Osteoblast (primary cell): ENCODE results near the gene CYP27B1. TPM values are rescaled to one million over a fixed set of nuclear protein-coding genes. Genes with fewer than 3 reads are reported as not detected.

Source experiments
- DNase-seq: peaks from one replicate; pipeline ENCODE4 v3.0.0; 2011; ENCODE audit warnings: low spot score, mixed read lengths; ENCODE audit not compliant: insufficient read length; ENCODE audit errors: missing footprints
- H2AFZ ChIP-seq: 2 replicates; pipeline ENCODE4 v1.6.0; 2011; ENCODE audit warnings: mild to moderate bottlenecking, low read length
- H3K27ac ChIP-seq: 2 replicates; pipeline ENCODE4 v1.5.1; 2011; ENCODE audit warnings: mild to moderate bottlenecking, low read depth, low read length, moderate library complexity
- H3K27me3 ChIP-seq: 2 replicates; pipeline ENCODE4 v1.6.0; 2012; ENCODE audit warnings: mild to moderate bottlenecking, control low read depth, inconsistent platforms, low read length, moderate library complexity; ENCODE audit not compliant: insufficient read depth
- H3K36me3 ChIP-seq: 2 replicates; pipeline ENCODE4 v1.5.1; 2011; ENCODE audit warnings: mild to moderate bottlenecking, low read length, control low read depth, moderate library complexity; ENCODE audit not compliant: insufficient read depth
- H3K4me1 ChIP-seq: 2 replicates; pipeline ENCODE4 v1.5.1; 2011; ENCODE audit warnings: mild to moderate bottlenecking, low read length, control low read depth, moderate library complexity; ENCODE audit not compliant: insufficient read depth
- H3K4me2 ChIP-seq: 2 replicates; pipeline ENCODE4 v1.6.0; 2011; ENCODE audit warnings: mild to moderate bottlenecking, low read length; ENCODE audit not compliant: insufficient read depth
- H3K4me3 ChIP-seq: fragments of 200-600 bp; sonication (generic); 3 replicates; pipeline ENCODE4 v1.5.1; 2012; ENCODE audit warnings: mild to moderate bottlenecking, low read length, inconsistent platforms; ENCODE audit not compliant: insufficient read depth
- H3K79me2 ChIP-seq: 2 replicates; pipeline ENCODE4 v1.6.0; 2012; ENCODE audit warnings: mild to moderate bottlenecking, low read length, control low read depth, inconsistent platforms; ENCODE audit not compliant: insufficient read depth
- H3K9me3 ChIP-seq: 2 replicates; pipeline ENCODE4 v1.5.1; 2011; ENCODE audit warnings: low read depth, low read length, control low read depth
- H4K20me1 ChIP-seq: 2 replicates; pipeline ENCODE4 v1.6.0; 2012; ENCODE audit warnings: mild to moderate bottlenecking, low read length, control low read depth; ENCODE audit not compliant: insufficient read depth
- total RNA-seq: library from RNA; depleted of rRNA; stranded (reverse); fragments of >200 nt; gene quantifications from 2 replicates; pipeline ENCODE4 v1.2.3, GENCODE V29; 2012
- TF ChIP-seq, protein P1 (sequence below): IDR thresholded peaks from 2 replicates; pipeline ENCODE4 v1.5.1; 2011; ENCODE audit warnings: mild to moderate bottlenecking, low read depth, low read length, moderate library complexity; ENCODE audit errors: extremely low read depth

Gene CYP27B1
- total RNA-seq, 1 donor: 0.36 TPM

DNA sequence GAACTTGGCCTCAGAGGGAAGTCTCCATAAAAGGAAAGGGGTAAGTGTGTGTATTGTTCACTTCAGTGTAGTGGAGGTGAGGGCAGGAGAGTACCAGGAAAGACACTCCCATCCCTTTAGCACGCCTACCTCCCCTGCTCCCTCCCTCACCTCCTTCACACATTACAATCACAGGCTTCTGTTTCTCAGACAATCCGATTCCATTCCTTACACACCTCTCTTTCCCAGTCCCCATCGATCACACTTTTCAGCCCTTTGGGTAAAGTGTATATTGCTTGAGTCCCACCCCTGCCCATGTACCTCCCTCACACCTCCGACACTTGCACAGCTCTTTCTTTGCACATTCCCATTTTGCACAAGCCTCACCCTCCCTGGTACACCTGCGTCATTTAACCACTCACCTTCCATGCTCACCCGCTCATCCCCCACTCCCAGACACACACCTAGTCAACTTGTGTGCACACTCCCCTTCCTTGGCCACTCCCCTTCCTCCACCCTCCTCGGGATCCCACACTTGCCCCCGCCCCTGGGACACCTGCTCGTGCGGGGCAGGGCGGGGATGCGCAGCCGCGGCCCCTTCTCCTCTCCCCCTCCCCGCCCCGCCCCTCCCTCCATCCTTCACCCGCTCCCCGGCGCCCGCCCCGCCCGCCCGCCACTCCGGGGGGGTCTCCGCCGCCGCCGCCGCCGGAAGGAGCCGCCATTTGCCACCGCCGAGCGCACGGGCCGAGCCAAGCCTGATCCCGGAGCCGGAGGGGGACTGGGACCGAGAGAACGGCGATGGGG is 12.3 kb downstream of the CYP27B1 start, which contains the start of gene MARCHF9:
Gene MARCHF9 (plus strand): TSS at position 693 of the 783 bp plus-strand sequence. CDS start 426 bp downstream, outside the sequence.
- Histone ChIP-seq H2AFZ (no peak within 1 kb of the TSS), H3K4me2 (peak within 1 kb of the TSS; percentile 58), H3K4me3 (peak within 1 kb of the TSS; percentile 49), H3K79me2 (peaks cover 26% of the 10 kb centered on the region), H3K9me3 (no peaks in the 10 kb centered on the region), H3K4me1 (peaks cover 16% of the 10 kb centered on the region), H3K36me3 (peaks cover 13% of the 10 kb centered on the region), H4K20me1 (no peaks in the 10 kb centered on the region), H3K27me3 (peaks cover 49% of the 10 kb centered on the region), H3K27ac (no peak within 1 kb of the TSS)
- peak; percentile 83 for DNase-seq
- TF ChIP-seq, protein P1, sequence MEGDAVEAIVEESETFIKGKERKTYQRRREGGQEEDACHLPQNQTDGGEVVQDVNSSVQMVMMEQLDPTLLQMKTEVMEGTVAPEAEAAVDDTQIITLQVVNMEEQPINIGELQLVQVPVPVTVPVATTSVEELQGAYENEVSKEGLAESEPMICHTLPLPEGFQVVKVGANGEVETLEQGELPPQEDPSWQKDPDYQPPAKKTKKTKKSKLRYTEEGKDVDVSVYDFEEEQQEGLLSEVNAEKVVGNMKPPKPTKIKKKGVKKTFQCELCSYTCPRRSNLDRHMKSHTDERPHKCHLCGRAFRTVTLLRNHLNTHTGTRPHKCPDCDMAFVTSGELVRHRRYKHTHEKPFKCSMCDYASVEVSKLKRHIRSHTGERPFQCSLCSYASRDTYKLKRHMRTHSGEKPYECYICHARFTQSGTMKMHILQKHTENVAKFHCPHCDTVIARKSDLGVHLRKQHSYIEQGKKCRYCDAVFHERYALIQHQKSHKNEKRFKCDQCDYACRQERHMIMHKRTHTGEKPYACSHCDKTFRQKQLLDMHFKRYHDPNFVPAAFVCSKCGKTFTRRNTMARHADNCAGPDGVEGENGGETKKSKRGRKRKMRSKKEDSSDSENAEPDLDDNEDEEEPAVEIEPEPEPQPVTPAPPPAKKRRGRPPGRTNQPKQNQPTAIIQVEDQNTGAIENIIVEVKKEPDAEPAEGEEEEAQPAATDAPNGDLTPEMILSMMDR: no peak

DNA sequence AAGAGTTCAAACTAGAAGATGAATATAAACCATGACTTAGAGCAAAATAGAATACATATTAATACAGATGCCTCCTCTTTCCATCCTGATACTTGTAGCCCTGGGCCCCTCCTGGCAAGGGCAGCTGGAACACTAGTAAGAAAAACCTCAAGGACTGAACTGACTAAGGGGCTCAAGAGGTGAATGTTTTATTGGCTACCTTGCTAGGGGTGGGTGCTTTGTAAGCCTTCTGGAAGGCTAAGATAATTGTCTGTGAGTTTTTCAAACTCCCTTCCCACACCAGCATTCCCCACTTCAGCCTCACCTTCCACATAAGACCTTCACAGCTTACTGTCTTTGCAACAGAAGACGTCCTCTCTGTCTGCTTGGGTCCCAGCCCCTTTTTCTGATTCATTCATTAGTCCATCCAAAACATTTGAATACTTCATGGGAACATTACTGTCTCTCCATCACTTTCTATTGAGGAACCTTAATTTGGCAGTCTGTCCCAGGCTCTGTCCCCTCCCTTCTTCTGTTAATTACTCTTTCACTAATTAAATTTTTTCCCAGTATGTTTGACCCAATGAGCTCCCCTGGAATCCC is 13.0 kb downstream of the CYP27B1 start:
- Histone ChIP-seq H3K36me3 (peaks cover 20% of the 10 kb centered on the region), H3K4me1 (peaks cover 16% of the 10 kb centered on the region), H3K27me3 (peaks cover 49% of the 10 kb centered on the region), H3K4me2 (no peak overlapping the region), H2AFZ (no peak overlapping the region), H3K27ac (no peak overlapping the region), H3K79me2 (peaks cover 34% of the 10 kb centered on the region), H4K20me1 (no peaks in the 10 kb centered on the region), H3K4me3 (no peak overlapping the region), H3K9me3 (no peaks in the 10 kb centered on the region)
- TF ChIP-seq, protein P1: no peak
- peak; percentile 82 for DNase-seq

DNA sequence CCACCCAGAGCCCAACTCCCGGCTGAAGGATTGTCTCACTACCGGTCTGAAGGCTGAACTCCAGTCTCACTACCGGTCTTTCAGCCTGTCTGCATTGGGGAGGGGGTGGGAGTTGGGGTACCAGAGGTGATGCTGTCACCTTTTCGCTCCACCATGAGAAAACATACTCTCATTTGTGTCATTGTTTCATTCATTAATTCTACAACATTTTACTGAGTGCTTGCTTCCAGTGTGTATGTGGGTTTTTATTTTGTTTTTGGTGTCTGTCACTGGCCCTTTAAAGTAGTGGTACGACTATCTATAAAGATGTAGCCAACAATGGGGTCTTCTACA is 14.2 kb downstream of the CYP27B1 start:
- H4K20me1 ChIP-seq: no peaks in the 10 kb centered on the region
- peak overlapping the region; percentile 85 for H3K4me2 ChIP-seq
- H3K4me1 ChIP-seq: peaks cover 16% of the 10 kb centered on the region
- peaks cover 39% of the 10 kb centered on the region for H3K27me3 ChIP-seq
- peak overlapping the region; percentile 85 for H3K4me3 ChIP-seq
- peak overlapping the region; percentile 84 for H2AFZ ChIP-seq
- H3K79me2 ChIP-seq: peaks cover 34% of the 10 kb centered on the region
- H3K9me3 ChIP-seq: no peaks in the 10 kb centered on the region
- peaks cover 29% of the 10 kb centered on the region for H3K36me3 ChIP-seq
- no peak for DNase-seq
- TF ChIP-seq, protein P1: no peak
- H3K27ac ChIP-seq: no peak overlapping the region
